Islet of Langerhans (tissue), 1 donor: ENCODE results near the gene ADRB2.

ENCODE experiments used
- FAIRE-seq: peaks from one replicate; lab custom pipeline; 2011; peaks lifted over from hg19 to GRCh38; lab: Jason Lieb, UNC

ADRB2 gene

DNA sequence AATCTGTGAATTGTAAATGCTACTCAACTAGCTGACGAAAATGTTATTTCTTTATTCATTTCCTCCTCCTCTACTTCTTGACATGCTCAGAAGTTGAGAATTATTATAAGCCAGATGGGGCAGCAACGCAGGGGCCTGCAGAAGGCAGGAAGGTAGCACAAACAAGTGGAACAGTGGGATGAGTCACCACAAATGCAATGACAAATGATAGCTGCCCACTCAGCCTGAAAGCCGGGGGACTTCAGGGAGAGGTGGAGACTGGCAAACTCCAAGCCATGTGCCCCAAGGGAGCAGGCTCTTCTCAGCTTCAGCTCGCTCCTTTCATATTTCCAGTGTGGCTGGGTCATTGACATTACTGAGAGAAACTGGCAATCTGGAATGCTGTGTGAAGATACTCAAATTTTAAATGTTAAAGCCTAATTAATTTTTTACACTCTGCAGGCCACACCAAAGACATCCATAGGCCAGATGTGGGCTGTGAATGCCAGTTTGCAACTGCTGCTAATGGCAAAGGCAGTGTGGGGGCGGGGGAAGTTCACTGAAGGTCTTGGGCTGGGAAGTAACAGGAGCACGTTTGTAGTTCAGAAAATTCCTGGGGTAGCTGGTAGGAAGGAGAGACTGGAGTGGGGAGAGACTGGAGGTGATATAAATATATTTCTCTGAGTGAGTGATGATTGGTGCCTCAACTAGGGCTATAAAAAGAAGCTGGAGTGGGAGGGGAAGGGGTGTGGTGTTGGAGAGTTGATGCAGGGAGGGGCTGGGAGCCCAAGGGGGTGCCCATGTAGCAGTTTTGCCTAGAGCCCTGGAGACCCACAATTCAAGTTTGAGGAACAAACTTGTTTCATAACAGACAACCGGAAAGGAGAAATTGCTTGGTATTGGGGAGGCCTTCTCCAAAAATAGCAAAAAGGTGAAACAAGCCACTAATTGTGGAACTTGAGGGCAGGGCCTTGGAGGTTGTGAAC, 20.8 kb upstream of the ADRB2 start:
- no peak for FAIRE-seq

DNA sequence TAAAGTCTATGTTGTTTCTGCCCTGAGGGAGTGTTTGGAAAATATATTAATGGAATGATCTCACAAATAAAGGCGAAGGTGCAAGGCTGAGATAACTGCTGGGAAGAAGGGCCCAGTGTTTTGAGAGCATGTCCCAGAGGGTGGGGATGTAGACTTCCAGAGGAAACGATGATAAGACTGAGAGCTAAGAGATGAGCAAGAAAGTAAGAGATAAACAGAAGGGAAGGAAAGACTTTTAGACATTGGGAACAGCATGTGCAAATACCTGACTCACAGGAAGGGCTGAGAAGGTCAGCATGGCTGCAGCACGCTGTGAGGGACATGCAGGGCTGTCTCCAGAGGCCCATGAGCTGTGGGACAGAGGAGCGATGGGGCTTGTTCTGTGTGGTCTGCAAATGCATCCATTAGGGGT, 19.9 kb upstream of the ADRB2 start:
- FAIRE-seq, result no peak

DNA sequence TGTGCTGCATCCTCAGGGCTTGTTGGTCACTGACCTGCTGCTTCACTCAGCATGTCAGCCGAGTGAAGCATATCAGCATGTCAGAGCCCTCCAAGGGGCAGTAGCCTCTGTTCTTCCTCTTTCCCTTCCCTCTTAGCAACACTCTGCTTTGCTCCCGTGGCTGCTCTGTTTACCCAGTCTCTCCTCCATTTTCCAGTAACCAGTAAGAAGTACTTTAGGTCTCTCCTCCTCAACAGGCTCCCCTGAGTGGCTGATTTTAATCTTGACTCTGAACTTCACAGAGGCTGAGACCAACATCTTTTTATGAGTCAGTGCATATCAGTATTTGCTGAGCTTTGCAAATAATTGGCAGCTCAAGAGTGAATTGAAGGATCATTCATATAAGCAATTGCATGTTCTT, 18.6 kb upstream of the ADRB2 start:
- no peak for FAIRE-seq

DNA sequence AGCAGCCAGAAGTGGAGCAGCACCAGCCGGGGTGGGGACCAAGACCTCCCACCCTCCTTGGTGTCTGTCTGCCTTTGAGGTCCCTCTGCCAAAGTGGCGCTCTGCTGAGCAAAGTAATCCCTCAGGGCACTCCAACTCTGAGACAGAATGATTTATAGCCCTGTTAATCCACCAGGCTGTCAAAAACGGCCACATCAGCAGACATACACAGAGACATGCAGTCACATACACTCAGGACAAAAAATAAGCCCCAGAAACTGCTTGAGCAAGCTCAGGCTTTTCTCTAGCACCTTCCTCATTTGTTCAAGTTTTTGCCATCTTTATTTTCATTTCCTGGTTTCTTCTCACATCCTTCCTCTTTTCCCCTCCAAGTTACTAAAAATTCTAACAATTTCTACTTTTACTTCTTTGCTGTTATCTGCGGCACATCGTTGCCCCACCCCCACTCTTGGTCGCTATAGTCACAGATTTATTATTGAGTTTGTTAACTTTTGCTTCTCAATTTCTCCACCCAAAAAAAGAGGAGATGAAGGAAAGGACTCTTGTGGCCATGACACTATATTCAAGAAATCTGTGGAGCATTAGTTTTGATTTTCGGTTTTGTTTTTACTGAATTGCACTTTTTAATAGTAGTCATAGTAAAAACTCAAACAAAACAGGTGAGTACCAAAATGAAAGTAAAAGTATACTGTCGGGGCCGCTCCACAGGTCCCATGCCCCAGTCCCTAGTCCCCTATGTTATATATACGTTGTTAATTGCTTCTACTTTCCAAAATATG, 17.4 kb upstream of the ADRB2 start:
- no peak for FAIRE-seq

DNA sequence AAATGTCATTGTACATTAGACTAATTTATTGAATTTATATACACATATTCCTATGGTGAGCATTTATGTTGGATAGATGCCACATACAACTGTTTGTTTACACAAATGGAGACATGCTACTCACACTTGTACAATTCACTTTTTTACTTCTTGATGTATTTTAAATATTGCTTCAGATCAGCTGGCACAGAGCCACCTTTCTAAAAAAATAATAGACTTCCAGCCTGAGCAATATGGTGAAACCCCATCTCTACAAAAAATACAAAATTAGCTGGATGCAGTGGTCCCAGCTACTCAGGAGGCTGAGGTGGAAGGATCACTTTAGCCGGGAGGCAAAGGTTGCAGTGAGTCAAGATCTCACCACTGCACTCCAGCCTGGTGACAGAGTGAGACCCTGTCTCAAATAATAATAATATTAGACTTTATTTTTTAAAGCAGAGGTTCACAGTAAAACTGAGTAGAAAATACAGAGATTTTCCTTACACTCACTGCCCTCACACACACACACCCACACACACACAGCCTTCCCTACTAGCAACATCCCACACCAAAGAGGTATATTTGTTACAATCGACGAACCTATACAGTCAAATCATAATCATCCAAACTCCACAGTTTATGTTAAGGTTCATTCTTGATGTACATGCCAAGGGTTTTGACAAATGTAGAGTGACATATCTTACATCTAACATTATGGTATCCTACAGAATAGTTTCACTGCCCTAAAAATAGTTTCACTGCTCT, 16.5 kb upstream of the ADRB2 start:
- FAIRE-seq, result no peak

DNA sequence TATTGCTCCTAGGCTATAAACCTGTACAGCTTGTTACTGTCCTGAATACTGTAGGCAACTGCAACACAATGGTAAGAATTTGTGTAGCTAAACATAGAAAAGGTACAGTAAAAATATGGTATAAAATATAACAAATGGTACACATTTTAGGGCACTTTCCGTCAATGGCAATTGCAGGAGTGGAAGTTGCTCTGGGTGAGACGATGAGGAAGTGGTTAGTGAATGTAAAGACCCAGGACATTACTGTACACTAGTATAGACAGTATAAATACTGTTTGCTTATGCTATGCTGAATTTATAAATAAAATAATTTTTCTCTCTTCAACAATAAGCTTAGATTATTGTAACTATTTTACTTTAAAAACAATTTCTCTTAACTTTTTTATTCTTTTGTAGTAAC, 15.6 kb upstream of the ADRB2 start:
- no peak for FAIRE-seq

DNA sequence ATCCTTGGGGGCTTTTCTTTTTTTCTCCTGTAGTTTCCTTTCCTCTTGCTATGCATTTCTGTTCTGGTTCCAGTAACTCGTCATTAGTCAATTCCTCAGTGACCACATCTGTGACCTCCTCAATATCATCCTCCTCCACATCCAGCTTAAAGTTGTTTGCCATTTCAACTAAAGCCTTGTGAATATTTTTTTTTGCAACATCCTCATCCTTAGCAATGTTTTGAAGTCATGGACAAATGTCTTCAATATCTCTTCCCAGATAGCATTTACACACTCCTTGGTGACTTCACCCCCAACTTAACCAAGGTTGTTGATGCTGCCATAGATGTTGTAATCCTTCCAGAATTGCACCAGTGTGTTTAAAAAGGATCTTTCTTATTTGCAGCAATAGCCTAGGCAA, 14.7 kb upstream of the ADRB2 start:
- FAIRE-seq, result no peak

DNA sequence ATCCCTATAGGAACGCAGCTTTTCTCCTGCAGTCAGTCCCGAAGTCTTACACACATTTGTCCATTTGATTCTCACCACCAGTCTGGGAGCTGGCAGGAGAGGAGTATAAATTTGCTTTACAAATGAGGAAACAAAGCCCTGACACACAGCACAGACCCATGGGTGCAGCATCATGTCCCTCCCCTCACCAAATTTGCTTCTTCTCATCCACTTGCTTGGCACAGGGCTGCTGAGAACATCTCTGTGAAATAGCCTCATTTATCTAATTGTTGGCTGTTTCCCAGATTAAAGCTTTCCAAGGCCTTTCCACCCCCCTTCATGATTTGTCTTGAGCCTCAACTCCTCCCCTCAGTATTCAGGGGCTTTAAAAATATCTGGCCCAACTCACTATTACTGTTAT, 11.3 kb upstream of the ADRB2 start:
- no peak for FAIRE-seq

DNA sequence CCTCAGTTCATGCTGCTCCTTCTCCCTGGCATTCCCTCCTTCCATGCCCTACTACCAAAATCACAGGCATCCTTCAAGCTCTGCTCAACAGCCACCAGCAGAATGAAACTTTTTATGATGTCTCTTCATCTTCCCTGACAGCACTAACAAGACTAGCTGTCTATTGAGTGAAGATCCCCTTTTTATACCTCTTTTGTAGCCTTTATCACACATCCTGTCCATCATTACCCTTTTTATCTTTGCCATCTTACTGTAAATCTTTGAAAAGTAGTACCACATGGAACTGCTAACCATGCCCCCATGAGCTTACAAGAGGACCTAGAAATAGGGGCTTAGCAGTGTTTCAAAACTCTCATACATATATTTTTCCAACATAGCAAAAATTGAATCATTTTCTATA, 10.8 kb upstream of the ADRB2 start:
- no peak for FAIRE-seq

DNA sequence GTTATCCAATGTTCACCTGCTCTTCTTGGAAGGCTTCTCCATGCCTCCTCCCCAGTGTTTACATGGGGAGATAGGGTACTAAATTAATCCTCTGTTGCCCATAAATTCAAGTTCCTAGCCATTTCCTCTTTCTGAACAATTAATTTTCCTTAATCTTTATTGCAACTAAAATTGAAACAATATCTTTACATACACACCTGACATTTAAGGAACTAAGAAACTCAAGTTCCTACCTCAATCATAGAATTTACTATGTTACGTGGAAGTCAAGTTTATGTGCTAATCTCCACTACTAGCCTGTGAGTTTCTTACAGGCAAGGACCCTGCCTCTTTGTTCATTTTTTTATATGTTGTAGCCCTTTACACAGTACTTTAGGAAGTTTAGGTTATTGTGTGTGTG, 10.1 kb upstream of the ADRB2 start:
- FAIRE-seq, result no peak

DNA sequence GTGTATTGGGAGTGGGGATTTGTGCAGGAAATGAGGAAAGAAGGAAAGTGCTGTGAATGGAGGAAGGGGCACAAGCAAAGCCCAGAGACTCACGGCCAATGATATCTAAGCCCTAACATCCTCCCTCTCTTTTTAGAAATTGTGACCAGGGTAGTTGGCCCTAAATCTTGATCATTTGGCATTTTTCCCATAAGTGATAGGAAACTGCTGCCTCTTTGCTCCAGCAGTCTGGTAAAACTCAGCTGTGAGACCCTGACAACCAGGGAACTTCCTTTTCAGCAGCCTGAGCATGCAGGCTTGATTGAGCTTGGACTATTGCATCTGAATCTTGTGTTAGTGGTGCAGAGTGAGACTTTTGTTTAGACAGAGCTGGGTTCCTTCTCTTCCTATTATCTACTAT, 9.6 kb upstream of the ADRB2 start:
- no peak for FAIRE-seq

DNA sequence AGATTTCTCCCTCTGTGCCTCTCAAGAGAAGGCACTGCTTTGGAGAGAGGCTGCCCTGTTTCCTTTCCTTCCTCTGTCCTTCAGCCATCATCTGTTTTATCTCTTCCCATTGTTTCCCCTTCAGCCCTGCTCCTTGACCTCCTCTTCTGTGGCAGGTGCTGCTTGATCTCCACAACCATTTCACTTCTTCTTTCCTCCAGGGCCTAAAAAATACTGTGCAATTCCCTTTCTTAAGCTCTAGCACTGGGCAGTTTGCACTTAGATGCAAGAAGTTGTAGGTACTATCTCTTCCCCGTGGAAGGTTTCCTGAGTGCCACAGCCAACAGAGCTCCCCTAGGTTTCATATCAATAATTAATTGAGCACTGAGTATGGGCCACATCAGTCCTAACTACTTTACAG, 8.8 kb upstream of the ADRB2 start:
- FAIRE-seq, result no peak

DNA sequence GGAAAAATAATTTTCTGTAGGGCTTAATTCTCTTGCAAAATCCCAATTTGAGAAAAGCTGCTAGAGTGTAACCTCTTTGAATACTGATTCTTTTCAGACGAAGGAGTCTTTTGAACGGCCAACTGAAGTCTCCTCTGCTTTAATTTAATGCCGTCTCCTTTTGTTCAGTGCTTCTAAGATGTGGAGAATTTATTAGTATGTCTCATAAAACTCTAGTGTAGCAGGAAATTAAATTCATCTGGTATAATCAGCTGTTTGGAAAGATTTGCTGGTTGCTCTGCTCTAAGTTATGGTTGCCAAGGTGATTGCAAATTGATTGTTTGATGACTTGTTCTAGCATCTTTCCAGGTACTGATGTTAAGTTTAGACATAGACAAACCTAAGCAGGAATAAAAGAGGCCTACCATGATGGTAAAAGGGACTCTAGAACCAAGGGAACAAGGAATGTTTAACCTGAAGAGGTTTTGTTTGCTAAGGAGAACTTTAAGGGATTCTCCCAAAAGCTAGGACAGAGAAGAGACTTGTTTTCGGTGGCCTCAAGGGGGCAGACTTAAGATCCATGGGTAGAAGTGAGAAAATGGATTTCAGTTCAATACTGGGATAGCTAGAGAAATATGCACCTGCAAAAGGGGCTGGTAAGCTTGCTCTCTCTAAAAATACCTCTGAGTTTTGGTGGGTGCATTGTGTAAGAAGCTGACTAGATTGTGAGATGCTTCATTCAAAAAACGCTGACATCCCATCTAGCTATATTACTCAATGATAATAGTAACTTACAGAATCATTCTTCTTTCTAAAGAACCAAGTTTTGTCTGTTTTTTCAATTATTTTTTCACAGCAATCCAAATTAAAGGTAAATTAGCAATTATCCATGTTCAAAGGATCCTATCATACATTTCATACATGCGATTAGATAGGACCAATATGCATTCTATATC, 5.7 kb upstream of the ADRB2 start:
- no peak for FAIRE-seq

DNA sequence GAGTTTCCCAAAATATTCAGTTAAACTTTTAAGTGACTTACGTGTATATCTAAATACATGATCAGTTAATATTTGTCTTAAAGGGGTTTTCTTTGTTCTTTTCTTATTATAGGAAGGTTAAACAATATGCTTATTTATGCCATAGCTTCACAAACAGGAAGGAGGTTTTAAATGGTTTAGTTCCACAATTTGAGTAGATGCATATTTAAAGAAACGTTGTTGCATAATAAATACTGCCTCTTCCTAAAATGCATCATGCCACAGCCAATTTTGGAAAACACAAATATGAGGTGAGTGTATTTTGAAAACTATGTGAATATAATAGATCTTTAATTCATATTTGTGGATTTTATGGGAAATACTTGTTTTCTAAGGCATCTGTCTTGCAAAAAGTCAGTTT, 2.5 kb upstream of the ADRB2 start:
- FAIRE-seq, result no peak

DNA sequence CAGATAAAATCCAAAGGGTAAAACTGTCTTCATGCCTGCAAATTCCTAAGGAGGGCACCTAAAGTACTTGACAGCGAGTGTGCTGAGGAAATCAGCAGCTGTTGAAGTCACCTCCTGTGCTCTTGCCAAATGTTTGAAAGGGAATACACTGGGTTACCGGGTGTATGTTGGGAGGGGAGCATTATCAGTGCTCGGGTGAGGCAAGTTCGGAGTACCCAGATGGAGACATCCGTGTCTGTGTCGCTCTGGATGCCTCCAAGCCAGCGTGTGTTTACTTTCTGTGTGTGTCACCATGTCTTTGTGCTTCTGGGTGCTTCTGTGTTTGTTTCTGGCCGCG, 727 bp upstream of the ADRB2 start:
- FAIRE-seq, result no peak

DNA sequence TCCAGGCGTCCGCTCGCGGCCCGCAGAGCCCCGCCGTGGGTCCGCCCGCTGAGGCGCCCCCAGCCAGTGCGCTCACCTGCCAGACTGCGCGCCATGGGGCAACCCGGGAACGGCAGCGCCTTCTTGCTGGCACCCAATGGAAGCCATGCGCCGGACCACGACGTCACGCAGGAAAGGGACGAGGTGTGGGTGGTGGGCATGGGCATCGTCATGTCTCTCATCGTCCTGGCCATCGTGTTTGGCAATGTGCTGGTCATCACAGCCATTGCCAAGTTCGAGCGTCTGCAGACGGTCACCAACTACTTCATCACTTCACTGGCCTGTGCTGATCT, 294 bp downstream of the ADRB2 start:
- no peak for FAIRE-seq

DNA sequence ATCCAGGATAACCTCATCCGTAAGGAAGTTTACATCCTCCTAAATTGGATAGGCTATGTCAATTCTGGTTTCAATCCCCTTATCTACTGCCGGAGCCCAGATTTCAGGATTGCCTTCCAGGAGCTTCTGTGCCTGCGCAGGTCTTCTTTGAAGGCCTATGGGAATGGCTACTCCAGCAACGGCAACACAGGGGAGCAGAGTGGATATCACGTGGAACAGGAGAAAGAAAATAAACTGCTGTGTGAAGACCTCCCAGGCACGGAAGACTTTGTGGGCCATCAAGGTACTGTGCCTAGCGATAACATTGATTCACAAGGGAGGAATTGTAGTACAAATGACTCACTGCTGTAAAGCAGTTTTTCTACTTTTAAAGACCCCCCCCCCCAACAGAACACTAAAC, 1.3 kb downstream of the ADRB2 start:
- no peak for FAIRE-seq

DNA sequence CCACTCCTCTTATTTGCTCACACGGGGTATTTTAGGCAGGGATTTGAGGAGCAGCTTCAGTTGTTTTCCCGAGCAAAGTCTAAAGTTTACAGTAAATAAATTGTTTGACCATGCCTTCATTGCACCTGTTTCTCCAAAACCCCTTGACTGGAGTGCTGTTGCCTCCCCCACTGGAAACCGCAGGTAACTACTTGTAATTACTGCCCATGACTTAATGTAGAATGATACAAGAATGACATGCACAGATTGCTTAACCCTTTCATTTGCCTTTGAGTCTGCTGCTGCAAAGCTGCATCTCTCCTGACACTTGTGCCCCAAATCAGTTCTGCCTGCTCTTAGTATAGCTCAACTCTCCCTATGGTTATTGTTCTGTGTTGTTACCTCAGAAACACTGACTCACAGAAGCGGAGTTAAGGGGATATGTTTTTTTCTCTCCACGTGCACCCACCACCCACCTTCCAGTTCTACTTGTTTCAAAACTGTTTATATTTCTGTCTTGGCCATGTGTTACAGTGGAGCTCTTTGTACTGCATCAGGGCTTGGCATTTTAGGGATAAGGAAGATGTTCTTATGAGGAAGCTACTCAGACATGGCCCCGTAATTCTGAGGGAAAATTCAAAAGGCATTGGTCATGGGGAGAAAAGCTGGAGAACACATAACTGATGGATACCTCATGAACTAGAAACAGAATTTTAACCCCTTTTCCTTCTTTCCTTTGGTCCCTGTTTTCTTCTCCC, 2.3 kb downstream of the ADRB2 start:
- FAIRE-seq, result no peak

DNA sequence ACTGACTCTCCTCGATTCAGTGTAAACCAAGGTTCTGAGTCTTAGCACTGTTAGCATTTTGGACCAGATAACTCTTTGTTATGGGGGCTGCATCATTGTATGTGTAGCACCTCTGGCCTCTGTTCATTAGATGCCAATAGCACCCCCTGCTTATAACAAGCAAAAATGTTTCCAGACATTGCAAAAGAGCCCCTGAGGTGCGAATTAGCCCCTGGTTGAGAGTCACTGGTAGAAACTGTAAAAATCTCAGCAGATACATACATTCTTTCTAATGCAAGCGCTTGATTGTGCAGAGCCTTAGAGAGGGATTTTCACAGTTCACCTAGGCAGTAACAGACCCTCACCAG, 2.8 kb downstream of the ADRB2 start:
- no peak for FAIRE-seq

DNA sequence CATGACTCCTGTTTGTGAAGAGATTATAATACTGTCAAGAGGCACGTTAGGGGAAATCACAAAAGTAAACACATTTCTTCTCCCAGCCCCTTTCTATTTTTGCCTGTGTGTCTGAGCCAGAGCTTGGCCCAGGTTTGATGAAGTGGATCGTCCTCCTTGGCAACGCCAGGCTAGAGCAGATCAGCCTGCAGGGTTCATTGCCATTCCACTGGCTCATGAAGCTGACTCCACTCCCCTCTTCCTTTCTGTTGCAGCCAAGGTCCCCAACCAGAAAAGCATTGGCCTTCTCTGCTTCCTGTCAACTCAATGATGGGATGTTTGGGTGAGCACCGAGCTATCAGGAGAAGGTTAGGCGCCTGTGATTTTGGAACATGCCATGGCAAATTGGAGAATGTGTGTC, 3.3 kb downstream of the ADRB2 start:
- no peak for FAIRE-seq

DNA sequence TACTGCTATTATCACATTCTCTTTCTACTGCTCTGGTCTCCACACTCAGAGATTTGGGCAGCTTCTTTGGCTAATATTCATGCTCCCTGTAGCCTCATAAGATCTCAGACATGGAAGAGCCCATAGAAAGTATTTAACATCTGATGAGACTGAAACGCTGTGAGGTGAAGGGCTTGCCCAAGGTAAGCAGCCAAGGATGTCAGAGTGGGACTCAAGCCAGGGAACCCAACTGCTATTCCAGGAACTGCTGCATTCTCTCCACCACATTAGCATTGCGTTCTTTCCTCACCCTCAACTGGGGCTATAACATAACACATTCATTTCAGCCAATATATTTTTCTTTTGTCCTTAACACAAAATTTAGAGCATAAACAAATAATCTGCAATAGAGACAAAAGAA, 3.8 kb downstream of the ADRB2 start:
- no peak for FAIRE-seq
